Endothelial cell of umbilical vein (primary cell): ENCODE data around the gene PNPLA1. TPM values are rescaled to one million over a fixed set of nuclear protein-coding genes. Genes with fewer than 3 reads are reported as not detected.

Experiments used
- BruUV-seq: library from RNA; stranded (reverse); fragments of 400-500 nt; replicated peaks from 2 replicates; lab custom pipeline; 2021; lab: Mats Ljungman, UMichigan
- CTCF ChIA-PET: fragments of 300-600, 350-600 bp; sonication (Branson Sonifier 250); formaldehyde crosslinking; loops from one replicate; lab custom pipeline; 2021; ENCODE audit warnings: antibody characterized with exemption, inconsistent platforms; lab: Charles Lee
- POLR2A ChIA-PET: fragments of 300-600, 350-600 bp; sonication (Branson Sonifier 250); formaldehyde crosslinking; loops from one replicate; lab custom pipeline; 2021; ENCODE audit warnings: antibody characterized with exemption, inconsistent platforms; lab: Charles Lee
- DNase-seq: peaks from one replicate; pipeline ENCODE4 v3.0.0-alpha.2; 2011; ENCODE audit warnings: low read depth, low spot score
- FAIRE-seq: peaks from 2 replicates; lab custom pipeline; 2011; peaks lifted over from hg19 to GRCh38; lab: Jason Lieb, UNC
- H2AFZ ChIP-seq: 2 replicates; pipeline ENCODE4 v1.6.0; 2012; ENCODE audit warnings: low read depth, low read length, control low read depth, inconsistent platforms
- H3K27ac ChIP-seq: 2 replicates; pipeline ENCODE4 v1.5.1; 2011; ENCODE audit warnings: low read depth, mild to moderate bottlenecking, control low read depth, low read length, moderate library complexity; ENCODE audit not compliant: insufficient read depth
- H3K27me3 ChIP-seq, 2 experiments: 2 replicates each; pipeline versions ENCODE4 v1.6.0 to v1.6.1; 2011; ENCODE audit warnings: low read length in 2 of 2, mixed read lengths in 1 of 2; ENCODE audit not compliant: control insufficient read depth in 2 of 2, insufficient read depth in 2 of 2
- H3K36me3 ChIP-seq, 2 experiments: 2 replicates in 1 of 2; 3 replicates in 1 of 2; pipeline ENCODE4 v1.5.1; 2011; ENCODE audit warnings: low read length in 2 of 2, mild to moderate bottlenecking in 1 of 2, moderate library complexity in 1 of 2; ENCODE audit not compliant: control insufficient read depth in 2 of 2, insufficient read depth in 2 of 2; ENCODE audit errors: extremely low read depth in 1 of 2
- H3K4me1 ChIP-seq: 3 replicates; pipeline ENCODE4 v1.5.1; 2011; ENCODE audit warnings: mild to moderate bottlenecking, low read length; ENCODE audit not compliant: control insufficient read depth, insufficient read depth; ENCODE audit errors: extremely low read depth
- H3K4me2 ChIP-seq: 2 replicates; pipeline ENCODE4 v1.6.1; 2011; ENCODE audit warnings: low read length, control low read depth, mixed read lengths; ENCODE audit not compliant: insufficient read depth
- H3K4me3 ChIP-seq, 3 experiments: fragments of 200-600 bp in 1 of 3; sonication (generic), shearing (Covaris generic) in 1 of 3; replicated peaks in 1 of 3; 2 replicates each; pipeline ENCODE4 v1.5.1; 2011 to 2016; ENCODE audit warnings: control low read depth in 3 of 3, low read length in 3 of 3, mild to moderate bottlenecking in 2 of 3, inconsistent platforms in 1 of 3, low read depth in 1 of 3, moderate library complexity in 1 of 3; ENCODE audit not compliant: insufficient read depth in 1 of 3
- H3K79me2 ChIP-seq: 2 replicates; pipeline ENCODE4 v1.6.0; 2012; ENCODE audit warnings: low read length, inconsistent platforms; ENCODE audit not compliant: control insufficient read depth, insufficient read depth
- H3K9ac ChIP-seq: replicated peaks from 2 replicates; pipeline ENCODE3; 2011; ENCODE audit warnings: low read length, control low read depth; ENCODE audit not compliant: insufficient read depth; ENCODE audit errors: extremely low read depth
- H3K9me1 ChIP-seq: replicated peaks from 3 replicates; pipeline ENCODE4 v1.6.0; 2011; ENCODE audit warnings: mild to moderate bottlenecking, low read length; ENCODE audit not compliant: control insufficient read depth, insufficient read depth; ENCODE audit errors: extremely low read depth
- H3K9me3 ChIP-seq: replicated peaks from 2 replicates; pipeline ENCODE4 v1.5.1; 2012; ENCODE audit warnings: low read length, inconsistent platforms; ENCODE audit not compliant: control insufficient read depth, insufficient read depth
- H4K20me1 ChIP-seq: replicated peaks from 2 replicates; pipeline ENCODE3; 2011; ENCODE audit warnings: mild to moderate bottlenecking, low read length; ENCODE audit not compliant: control insufficient read depth, insufficient read depth; ENCODE audit errors: extremely low read depth
- CTCF ChIP-seq, 2 donors: IDR thresholded peaks; 1 replicate in 1 of 2; 2 replicates in 1 of 2; pipeline ENCODE4 v1.5.1; 2011; ENCODE audit warnings: low read length in 2 of 2, mild to moderate bottlenecking in 2 of 2, moderate library complexity in 2 of 2, control low read depth in 1 of 2, inconsistent platforms in 1 of 2, low read depth in 1 of 2; ENCODE audit not compliant: insufficient read depth in 1 of 2; ENCODE audit errors: extremely low read depth in 1 of 2
- EZH2 ChIP-seq: IDR thresholded peaks from 2 replicates; pipeline ENCODE4 v1.6.1; 2012; ENCODE audit warnings: borderline replicate concordance, low read depth, mild to moderate bottlenecking, moderate library complexity, low read length, inconsistent platforms; ENCODE audit not compliant: severe bottlenecking
- FOS ChIP-seq: IDR thresholded peaks from 2 replicates; pipeline ENCODE4 v1.6.1; 2011; ENCODE audit warnings: mild to moderate bottlenecking, low read length, moderate library complexity, borderline replicate concordance; ENCODE audit not compliant: insufficient read depth
- GATA2 ChIP-seq: IDR thresholded peaks from 2 replicates; pipeline ENCODE4 v1.7.0; 2011; ENCODE audit warnings: low read depth, mild to moderate bottlenecking, moderate library complexity, mixed read lengths, low read length; ENCODE audit not compliant: insufficient read length, insufficient read depth
- JUN ChIP-seq: IDR thresholded peaks from 2 replicates; pipeline ENCODE4 v1.6.1; 2011; ENCODE audit warnings: borderline replicate concordance, low read depth; ENCODE audit not compliant: insufficient read length, insufficient read depth
- MAX ChIP-seq: IDR thresholded peaks from 2 replicates; pipeline ENCODE4 v1.6.1; 2011; ENCODE audit not compliant: insufficient read depth, insufficient read length
- MYC ChIP-seq: IDR thresholded peaks from one replicate; pipeline ENCODE4 v1.6.1; 2011; ENCODE audit warnings: mild to moderate bottlenecking, low read depth, low read length
- POLR2A ChIP-seq: IDR thresholded peaks from 2 replicates; pipeline ENCODE4 v1.6.1; 2012; ENCODE audit warnings: low read depth, mild to moderate bottlenecking, control low read depth, low read length
- POLR2AphosphoS5 ChIP-seq: IDR thresholded peaks from 2 replicates; pipeline ENCODE4 v1.6.1; 2012; ENCODE audit warnings: low read depth, mild to moderate bottlenecking, control low read depth, low read length, moderate library complexity; ENCODE audit not compliant: insufficient read depth
- dilution Hi-C: fragments of 300-500 bp; cut with MboI; formaldehyde crosslinking; loops from one replicate; pipeline ENCODE4 v1.15.0; 2019; ENCODE audit warnings: low sequenced_read_pairs; ENCODE audit not compliant: extremely low pct_ligation_motif_present
- intact Hi-C: fragments of 100-400 bp; cut with micrococcal nuclease; formaldehyde crosslinking; loops from one replicate; pipeline ENCODE4 v1.10.0; 2022
- polyA plus RNA-seq, 4 experiments: library from polyadenylated mRNA; depleted of rRNA in 3 of 4; stranded (reverse) in 3 of 4; unstranded in 1 of 4; fragments of >200 nt; gene quantifications; 2 replicates each; pipeline versions ENCODE4 v1.2.1 to v1.2.3, GENCODE V29; 2011 to 2012; ENCODE audit warnings: missing spikeins in 1 of 4
- total RNA-seq: library from RNA; stranded (reverse); gene quantifications from 2 replicates; pipeline ENCODE4 v1.2.3, GENCODE V29; 2021

Gene PNPLA1
- total and polyA plus RNA-seq, 2 donors (not counting 3 experiments of a cell fraction or from before 2014, with no cell fraction given), result not detected

GRCh38 chr6:36227379-36228228, 42.3 kb upstream of the PNPLA1 start:
- Histone ChIP-seq H4K20me1 (peaks cover 3% of the 10 kb centered on the region), H3K4me3 (no peak overlapping the region), H3K9me1 (no peaks in the 10 kb centered on the region), H3K9me3 (no peaks in the 10 kb centered on the region), H2AFZ (no peak overlapping the region), H3K9ac (no peak overlapping the region), H3K4me2 (no peak overlapping the region), H3K4me1 (peaks cover 16% of the 10 kb centered on the region), H3K79me2 (peaks cover 3% of the 10 kb centered on the region), H3K27me3 (no peaks in the 10 kb centered on the region), H3K36me3 (peaks cover 39 to 47% of the 10 kb centered on the region in 2 experiments), H3K27ac (no peak overlapping the region)
- dilution Hi-C loops, result no loop called here
- POLR2A ChIA-PET, result no interaction called here
- no TSS peak for BruUV-seq
- peak; percentile 21 for DNase-seq
- no peak for TF ChIP-seq POLR2A
- TF ChIP-seq POLR2AphosphoS5, result no peak
- TF ChIP-seq FOS, result no peak
- TF ChIP-seq MYC, result no peak
- no peak for TF ChIP-seq CTCF (IDR thresholded peaks at IDR 0.05; ENCODE audit: extremely low read depth in 1 of 2, insufficient read depth in 1 of 2, low read depth in 1 of 2, low read length in 2 of 2)
- TF ChIP-seq GATA2, result no peak
- no peak for TF ChIP-seq MAX
- TF ChIP-seq EZH2, result no peak
- TF ChIP-seq JUN, result no peak
- CTCF ChIA-PET, result interaction anchor here (0.7 to 5.2 kb wide), 3 partner anchors 11 to 113 kb away, joined by 3 to 21 read pairs (median 4); no protein-coding TSS in a partner anchor
- FAIRE-seq, result no peak
- intact Hi-C loops, result no loop called here
